K562 (cell line): ENCODE data around the gene ALDH1A2. TPM values are rescaled to one million over a fixed set of nuclear protein-coding genes. Genes with fewer than 3 reads are reported as not detected.

Experiments used
- BACH1 ChIP-seq: fragments of 200-800 bp; sonication (Bioruptor generic); IDR thresholded peaks from 2 replicates; pipeline ENCODE4 v1.6.1; 2016; ENCODE audit warnings: missing genetic modification characterization, missing compliant biosample characterization
- CHD1 ChIP-seq: fragments of 200-600 bp; sonication (generic); IDR thresholded peaks from one replicate; pipeline ENCODE4 v1.6.1; 2012; ENCODE audit warnings: mild to moderate bottlenecking, moderate library complexity, low read length, inconsistent platforms
- DPF2 ChIP-seq: fragments of 450-650 bp; IDR thresholded peaks from 2 replicates; pipeline ENCODE4 v1.6.1; 2016
- ERF ChIP-seq: fragments of 450-650 bp; formaldehyde crosslinking; IDR thresholded peaks from 2 replicates; pipeline ENCODE4 v1.4.0; 2020; ENCODE audit warnings: mild to moderate bottlenecking, mixed read lengths
- GATAD2A ChIP-seq: fragments of 450-650 bp; IDR thresholded peaks from 2 replicates; pipeline ENCODE4 v1.6.1; 2017
- GTF2A2 ChIP-seq: IDR thresholded peaks from 2 replicates; pipeline ENCODE4 v1.6.1; 2016; ENCODE audit warnings: mild to moderate bottlenecking, missing genetic modification characterization, missing compliant biosample characterization
- KLF13 ChIP-seq: fragments of 450-650 bp; IDR thresholded peaks from 2 replicates; pipeline ENCODE4 v1.6.1; 2016; ENCODE audit warnings: missing genetic modification characterization, low read depth, mild to moderate bottlenecking, missing compliant biosample characterization, moderate library complexity, borderline replicate concordance
- MAFF ChIP-seq: IDR thresholded peaks from 2 replicates; pipeline ENCODE4 v1.6.1; 2012; ENCODE audit warnings: low read length, improper control_type of control experiment
- MTF1 ChIP-seq: fragments of 250-450 bp; sonication (Bioruptor Pico); IDR thresholded peaks from 2 replicates; pipeline ENCODE4 v1.9.0; 2021; ENCODE audit warnings: moderate library complexity, mild to moderate bottlenecking, inconsistent platforms, borderline replicate concordance
- NCOA2 ChIP-seq, 2 experiments: fragments of 450-650 bp; IDR thresholded peaks; 2 replicates each; pipeline ENCODE4 v1.6.1; 2018; ENCODE audit warnings: mild to moderate bottlenecking in 2 of 2, moderate library complexity in 1 of 2; ENCODE audit not compliant: partially characterized antibody in 2 of 2
- NCOA4 ChIP-seq: fragments of 450-650 bp; IDR thresholded peaks from 2 replicates; pipeline ENCODE4 v1.6.1; 2018; ENCODE audit warnings: mild to moderate bottlenecking; ENCODE audit not compliant: partially characterized antibody
- NCOR1 ChIP-seq: fragments of 450-650 bp; IDR thresholded peaks from 2 replicates; pipeline ENCODE4 v1.6.1; 2016; ENCODE audit warnings: mild to moderate bottlenecking, moderate library complexity
- NFXL1 ChIP-seq: fragments of 450-650 bp; formaldehyde crosslinking; IDR thresholded peaks from 2 replicates; pipeline ENCODE4 v1.4.0; 2021; ENCODE audit warnings: mild to moderate bottlenecking
- RBM15 ChIP-seq: fragments of 200-400 bp; formaldehyde crosslinking; IDR thresholded peaks from 2 replicates; pipeline ENCODE4 v1.6.1; 2018; ENCODE audit warnings: mild to moderate bottlenecking, low read length, moderate library complexity; ENCODE audit not compliant: insufficient read depth
- SP1 ChIP-seq: sonication (generic); formaldehyde crosslinking; IDR thresholded peaks from 2 replicates; pipeline ENCODE4 v1.8.1; 2022; ENCODE audit warnings: mild to moderate bottlenecking, missing genetic modification reagents
- TARDBP ChIP-seq: fragments of 450-650 bp; IDR thresholded peaks from 2 replicates; pipeline ENCODE4 v1.6.1; 2016
- THAP12 ChIP-seq: fragments of 250-450 bp; sonication (Bioruptor Pico); IDR thresholded peaks from 2 replicates; pipeline ENCODE4 v1.9.0; 2021; ENCODE audit warnings: mild to moderate bottlenecking, inconsistent platforms
- XRCC3 ChIP-seq: fragments of 450-650 bp; IDR thresholded peaks from 2 replicates; pipeline ENCODE4 v1.6.1; 2017; ENCODE audit warnings: mild to moderate bottlenecking, moderate library complexity
- ZMIZ1 ChIP-seq, 2 experiments: fragments of 150-350 bp in 1 of 2; IDR thresholded peaks; 2 replicates each; pipeline ENCODE4 v1.6.1; 2012 to 2016; ENCODE audit warnings: low read depth in 2 of 2, low read length in 2 of 2, mild to moderate bottlenecking in 1 of 2, moderate library complexity in 1 of 2
- ZNF3 ChIP-seq: fragments of 250-450 bp; sonication (Bioruptor Pico); IDR thresholded peaks from 2 replicates; pipeline ENCODE4 v1.5.0; 2021; ENCODE audit warnings: mild to moderate bottlenecking, moderate library complexity
- ZNF311 ChIP-seq: fragments of 250-450 bp; sonication (Bioruptor Pico); IDR thresholded peaks from 2 replicates; pipeline ENCODE4 v1.4.0; 2020; ENCODE audit warnings: mild to moderate bottlenecking, moderate library complexity
- ZNF395 ChIP-seq: fragments of 200-800 bp; sonication (Bioruptor generic); IDR thresholded peaks from 2 replicates; pipeline ENCODE4 v1.6.1; 2017; ENCODE audit warnings: missing genetic modification characterization, missing compliant biosample characterization
- ZNF507 ChIP-seq: conservative IDR thresholded peaks from 2 replicates; pipeline ENCODE4 v1.6.1; 2017; ENCODE audit warnings: missing genetic modification characterization, missing compliant biosample characterization
- ZNF76 ChIP-seq: fragments of 250-450 bp; sonication (Bioruptor Pico); IDR thresholded peaks from 2 replicates; pipeline ENCODE4 v1.4.0; 2020; ENCODE audit warnings: mild to moderate bottlenecking, moderate library complexity, borderline replicate concordance
- ZNF766 ChIP-seq: fragments of 200-800 bp; sonication (Bioruptor generic); conservative IDR thresholded peaks from 2 replicates; pipeline ENCODE4 v1.6.1; 2016; ENCODE audit warnings: missing genetic modification characterization, missing compliant biosample characterization
- polyA plus RNA-seq, 8 experiments: library from polyadenylated mRNA; depleted of rRNA in 4 of 8; stranded (reverse) in 5 of 8; unstranded in 3 of 8; fragments of >200 nt; fragmentation: Nextera tagmentation in 2 of 8; fragmentation: Illumina TruSeq in 1 of 8; extraction: Ambion mirVana in 2 of 8; extraction: Trizol in 1 of 8; gene quantifications; 2 replicates each; pipeline versions ENCODE4 v1.2.1 to v1.2.3, GENCODE V29; 2011 to 2014; ENCODE audit warnings: inconsistent platforms in 1 of 8, missing spikeins in 1 of 8
- total RNA-seq, 7 experiments: library from RNA; depleted of rRNA in 6 of 7; stranded (reverse); fragments of >200 nt in 6 of 7; fragmentation: Illumina TruSeq in 2 of 7; extraction: Trizol in 2 of 7; gene quantifications; 2 replicates each; pipeline versions ENCODE4 v1.2.1 to v1.2.3, GENCODE V29; 2011 to 2021; ENCODE audit warnings: low replicate concordance in 1 of 7

The ALDH1A2 gene
- total and polyA plus RNA-seq, 9 of the 15 experiments (the other 6 are each of a cell fraction or from before 2014, with no cell fraction given), result 115 to 393 (median 333) TPM

GRCh38 chr15:58114812-58115211 is 49.3 kb upstream of the ALDH1A2 start (continued):
- TF ChIP-seq KLF13 (tag) (no peak), ZNF395 (CRISPR knock-in tag) (no peak), SP1 (CRISPR knock-in tag) (no peak), THAP12 (no peak), ZNF76 (no peak), ZNF507 (no peak), ZNF311 (CRISPR knock-in tag) (no peak), MTF1 (CRISPR knock-in tag) (no peak), ZMIZ1 (IDR thresholded peaks at IDR 0.05; ENCODE audit: low read depth in 2 of 2, low read length in 2 of 2) (0 out of 4 replicates have a peak, but pooled peaks of 1 of the 2 experiments have one; percentile 52), GTF2A2 (tag) (no peak), CHD1 (no peak), MAFF (no peak; the same call in 1 of the 2 replicates), ERF (no peak), RBM15 (no peak), NFXL1 (CRISPR knock-in tag) (no peak), NCOA4 (no peak), BACH1 (tag) (no peak), ZNF766 (CRISPR knock-in tag) (peak; percentile 80), NCOR1 (peak; percentile 71), XRCC3 (no peak), GATAD2A (0 out of 2 replicates have a peak, but pooled peaks have one; percentile 56), DPF2 (peak; percentile 90), TARDBP (no peak), NCOA2 (IDR thresholded peaks at IDR 0.05; ENCODE audit: partially characterized antibody in 2 of 2) (no peak), ZNF3 (CRISPR knock-in tag) (no peak)
